HS-5 (cell line): Measurements from ENCODE around the gene FMO5.

Source experiments
- DNase-seq: peaks from one replicate; pipeline ENCODE4 v3.0.0-alpha.2; 2012; ENCODE audit warnings: low read depth

FMO5 gene

DNA sequence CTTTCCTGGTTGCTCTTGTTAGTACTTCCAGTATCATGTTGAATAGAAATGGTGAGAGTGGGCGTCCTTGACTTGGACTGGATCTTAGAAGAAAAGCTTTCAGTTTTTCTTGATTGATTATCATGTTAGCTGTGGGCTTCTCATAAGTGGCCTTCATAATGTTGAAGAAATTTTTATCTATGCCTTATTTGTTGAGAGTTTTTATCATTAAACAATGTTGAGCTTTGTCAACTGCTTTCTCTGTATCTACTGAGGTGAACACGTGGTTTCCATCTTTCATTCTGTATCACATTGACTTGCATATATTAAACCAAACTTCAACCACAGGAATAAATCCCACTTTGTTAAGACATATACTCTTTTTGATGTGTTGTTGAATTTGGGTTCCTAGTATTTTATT is 82.3 kb downstream of the FMO5 start:
- DNase-seq: no peak
